Loucy (cell line): Measurements from ENCODE around the gene GCLC.

Experiments used
- H2AFZ ChIP-seq: fragments of 200-600 bp; sonication (generic); 2 replicates; pipeline ENCODE4 v1.6.0; 2016; ENCODE audit warnings: antibody characterized with exemption, mild to moderate bottlenecking, low read length, moderate library complexity
- H3F3A ChIP-seq: fragments of 200-600 bp; 2 replicates; pipeline ENCODE4 v1.6.0; 2016; ENCODE audit warnings: antibody characterized with exemption, low read depth, mild to moderate bottlenecking
- H3K27me3 ChIP-seq: fragments of 200-600 bp; sonication (generic); 2 replicates; pipeline ENCODE4 v1.6.1; 2014; ENCODE audit warnings: low read length, mild to moderate bottlenecking; ENCODE audit not compliant: insufficient read depth, poor library complexity, severe bottlenecking
- H3K36me3 ChIP-seq: fragments of 200-600 bp; sonication (generic); 2 replicates; pipeline ENCODE4 v1.6.1; 2016; ENCODE audit warnings: low read length; ENCODE audit not compliant: insufficient read depth
- H3K4me1 ChIP-seq: fragments of 200-600 bp; sonication (generic); 2 replicates; pipeline ENCODE4 v1.5.1; 2014; ENCODE audit warnings: low read length, mild to moderate bottlenecking; ENCODE audit not compliant: insufficient read depth, poor library complexity, severe bottlenecking
- H3K4me2 ChIP-seq: fragments of 200-600 bp; sonication (generic); 2 replicates; pipeline ENCODE4 v1.6.0; 2014; ENCODE audit warnings: antibody characterized with exemption, low read length, low read depth, mild to moderate bottlenecking; ENCODE audit not compliant: poor library complexity, severe bottlenecking
- H3K4me3 ChIP-seq: fragments of 200-600 bp; sonication (generic); 2 replicates; pipeline ENCODE4 v1.5.1; 2014; ENCODE audit warnings: low read length, mild to moderate bottlenecking, mixed read lengths; ENCODE audit not compliant: poor library complexity, severe bottlenecking
- H3K79me2 ChIP-seq: fragments of 200-600 bp; sonication (generic); 2 replicates; pipeline ENCODE4 v1.6.1; 2014; ENCODE audit warnings: low read length; ENCODE audit not compliant: insufficient read depth
- H3K9ac ChIP-seq: fragments of 200-600 bp; sonication (generic); 2 replicates; pipeline ENCODE4 v1.6.0; 2014; ENCODE audit warnings: mild to moderate bottlenecking, low read depth, low read length, moderate library complexity; ENCODE audit not compliant: poor library complexity, severe bottlenecking
- H3K9me2 ChIP-seq: fragments of 200-600 bp; sonication (generic); replicated peaks from 2 replicates; pipeline ENCODE4 v1.6.1; 2016; ENCODE audit warnings: low read depth, low read length, mixed read lengths
- H3K9me3 ChIP-seq: fragments of 200-600 bp; sonication (generic); 2 replicates; pipeline ENCODE4 v1.6.1; 2014; ENCODE audit warnings: mild to moderate bottlenecking, antibody characterized with exemption, low read length, low read depth; ENCODE audit not compliant: insufficient read depth
- H4K20me1 ChIP-seq: fragments of 200-600 bp; sonication (generic); 2 replicates; pipeline ENCODE4 v1.6.0; 2014; ENCODE audit warnings: antibody characterized with exemption, low read length, mild to moderate bottlenecking; ENCODE audit not compliant: insufficient read depth, poor library complexity, severe bottlenecking
- CTCF ChIP-seq: fragments of 200-600 bp; sonication (generic); conservative IDR thresholded peaks from 2 replicates; pipeline ENCODE4 v1.5.1; 2014; ENCODE audit warnings: mild to moderate bottlenecking, antibody characterized with exemption, low read length
- EZH2phosphoT487 ChIP-seq: fragments of 200-600 bp; IDR thresholded peaks from 2 replicates; pipeline ENCODE4 v1.6.1; 2018; ENCODE audit warnings: antibody characterized with exemption, mild to moderate bottlenecking, moderate library complexity, borderline replicate concordance

The GCLC gene

DNA sequence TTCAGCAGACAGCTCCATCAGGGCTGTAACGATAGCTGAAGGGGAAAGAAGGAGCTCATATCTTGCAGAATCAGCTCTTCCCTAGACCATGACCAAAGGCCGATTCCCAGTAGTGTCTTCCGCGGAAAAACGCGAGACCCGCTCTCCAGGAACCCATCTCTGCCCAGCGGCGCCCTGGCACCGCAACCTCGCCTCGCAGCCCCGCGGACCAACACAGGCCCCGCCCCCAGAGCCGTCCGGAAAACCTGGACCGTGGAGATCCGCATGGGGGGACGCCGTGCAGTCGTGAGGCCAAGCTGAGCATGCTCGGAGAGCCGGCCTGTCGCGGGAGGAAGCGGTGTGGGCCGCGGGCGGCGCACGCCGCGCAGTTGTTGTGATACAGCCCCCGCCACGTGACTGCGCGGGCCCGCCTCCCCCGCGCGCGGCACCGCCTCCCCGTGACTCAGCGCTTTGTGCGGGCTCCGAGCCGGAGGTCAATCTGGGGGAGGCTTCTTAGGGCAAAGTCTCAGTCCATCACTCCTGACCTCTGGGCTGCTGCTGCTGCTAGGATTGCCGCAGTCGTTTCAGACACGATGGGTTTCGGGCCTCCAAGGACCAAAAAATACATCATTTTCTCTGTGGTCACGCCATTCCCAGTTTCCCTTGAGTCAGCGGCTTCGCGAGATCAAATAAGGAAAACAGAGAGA is 3.1 kb upstream of the GCLC start:
- Histone ChIP-seq H3K27me3 (no peaks in the 10 kb centered on the region), H3K9me3 (no peaks in the 10 kb centered on the region), H3K4me2 (peak overlapping the region; percentile 99), H3K4me1 (peaks cover 23% of the 10 kb centered on the region), H3K9ac (peak overlapping the region; percentile 69), H3K9me2 (no peaks in the 10 kb centered on the region), H3F3A (no peaks in the 10 kb centered on the region), H3K36me3 (no peaks in the 10 kb centered on the region), H3K79me2 (peaks cover 14% of the 10 kb centered on the region), H4K20me1 (peaks cover 15% of the 10 kb centered on the region), H3K4me3 (peak overlapping the region; percentile 73), H2AFZ (peak overlapping the region; percentile 79)
- no peak for TF ChIP-seq EZH2phosphoT487
- TF ChIP-seq CTCF: no peak

GRCh38 chr6:53547166-53547810 is 2.4 kb upstream of the GCLC start:
- peak overlapping the region; percentile 73 for H3K4me3 ChIP-seq
- H4K20me1 ChIP-seq: peaks cover 19% of the 10 kb centered on the region
- H3K79me2 ChIP-seq: peaks cover 21% of the 10 kb centered on the region
- TF ChIP-seq EZH2phosphoT487 (no peak), CTCF (no peak)
- peak overlapping the region; percentile 99 for H3K4me2 ChIP-seq
- H3F3A ChIP-seq: no peaks in the 10 kb centered on the region
- H3K4me1 ChIP-seq: peaks cover 29% of the 10 kb centered on the region
- peak overlapping the region; percentile 69 for H3K9ac ChIP-seq
- H3K9me3 ChIP-seq: no peaks in the 10 kb centered on the region
- H3K27me3 ChIP-seq: no peaks in the 10 kb centered on the region
- H3K9me2 ChIP-seq: no peaks in the 10 kb centered on the region
- no peaks in the 10 kb centered on the region for H3K36me3 ChIP-seq
- peak overlapping the region; percentile 78 for H2AFZ ChIP-seq

DNA sequence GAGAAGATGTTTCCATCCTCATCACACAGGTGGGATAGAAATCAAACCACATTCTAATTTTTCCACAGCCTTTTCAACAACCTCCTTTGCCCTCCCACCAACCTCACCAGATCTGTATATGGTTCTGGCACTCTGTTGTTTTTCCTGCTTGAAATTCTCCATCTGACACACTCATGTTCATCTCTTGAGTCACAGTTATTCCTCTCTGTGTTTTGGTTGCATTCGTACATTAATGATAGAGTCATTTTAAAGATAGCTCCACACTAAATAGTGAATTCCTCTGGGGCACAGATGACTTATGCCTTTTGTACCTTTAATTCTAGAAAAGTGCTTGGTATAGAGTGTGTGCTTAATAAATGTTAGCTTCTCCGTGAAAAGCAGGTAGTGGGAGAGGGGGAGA is 1.4 kb upstream of the GCLC start:
- TF ChIP-seq CTCF (no peak), EZH2phosphoT487 (no peak)
- H2AFZ ChIP-seq: no peak overlapping the region

More for the DNA sequence above, 1.4 kb upstream of the GCLC start:
- no peaks in the 10 kb centered on the region for H3F3A ChIP-seq
- peaks cover 31% of the 10 kb centered on the region for H3K79me2 ChIP-seq
- H3K36me3 ChIP-seq: no peaks in the 10 kb centered on the region
- H3K27me3 ChIP-seq: no peaks in the 10 kb centered on the region
- H3K9me3 ChIP-seq: no peaks in the 10 kb centered on the region
- no peak overlapping the region for H3K4me3 ChIP-seq
- peak overlapping the region; percentile 99 for H3K4me2 ChIP-seq
- H4K20me1 ChIP-seq: peaks cover 29% of the 10 kb centered on the region
- H3K9me2 ChIP-seq: no peaks in the 10 kb centered on the region
- no peak overlapping the region for H3K9ac ChIP-seq
- peaks cover 39% of the 10 kb centered on the region for H3K4me1 ChIP-seq
